Prostate gland (tissue), 2 donors: ENCODE results near the gene POC5.

Experiments
- CTCF ChIP-seq, 4 experiments: fragments of 200-600 bp in 2 of 4; fragments of 450-650 bp in 2 of 4; sonication (generic) in 2 of 4; IDR thresholded peaks; 1 replicate in 3 of 4; 2 replicates in 1 of 4; pipeline ENCODE4 v1.5.1; 2016 to 2019; ENCODE audit warnings: antibody characterized with exemption in 4 of 4, mild to moderate bottlenecking in 2 of 4, moderate library complexity in 2 of 4
- POLR2A ChIP-seq: fragments of 450-650 bp; IDR thresholded peaks from one replicate; pipeline ENCODE4 v1.6.1; 2016; ENCODE audit warnings: antibody characterized with exemption, mild to moderate bottlenecking

GRCh38 chr5:75626959-75627358 lies 90.3 kb downstream of the POC5 start:
- no peak for TF ChIP-seq CTCF (IDR thresholded peaks at IDR 0.05)
- no peak for TF ChIP-seq POLR2A
